Trophoblast cell (in vitro differentiated cells and primary cell): ENCODE data around the gene ARFGAP1.
A peak's percentile ranks its signal among the peaks of the same experiment; 100 is the strongest.
"Not testable (repeated sequence)": the region's sequence is repeated elsewhere in the genome, so short reads cannot be mapped to it uniquely, and the experiment has no call there.

Source experiments
- DNase-seq, 2 donors: peaks; one replicate each; pipeline ENCODE4 v3.0.0-alpha.2; 2016
- H2AFZ ChIP-seq: 2 replicates; pipeline ENCODE4 v1.6.1; 2013; ENCODE audit warnings: low read length, moderate library complexity, mild to moderate bottlenecking; ENCODE audit not compliant: insufficient read depth, poor library complexity
- H2AK5ac ChIP-seq: 2 replicates; pipeline ENCODE4 v1.6.1; 2013; ENCODE audit warnings: mild to moderate bottlenecking, low read length
- H2BK120ac ChIP-seq: 2 replicates; pipeline ENCODE4 v1.6.1; 2013; ENCODE audit warnings: low read length, mild to moderate bottlenecking, moderate library complexity; ENCODE audit not compliant: insufficient read depth, poor library complexity
- H2BK12ac ChIP-seq: 2 replicates; pipeline ENCODE4 v1.6.1; 2013; ENCODE audit warnings: mild to moderate bottlenecking, low read length, moderate library complexity
- H2BK5ac ChIP-seq: 2 replicates; pipeline ENCODE4 v1.6.1; 2013; ENCODE audit warnings: low read length, low read depth, moderate library complexity, mild to moderate bottlenecking; ENCODE audit not compliant: poor library complexity
- H3K14ac ChIP-seq: 2 replicates; pipeline ENCODE4 v1.6.1; 2013; ENCODE audit warnings: mild to moderate bottlenecking, low read length
- H3K18ac ChIP-seq: 2 replicates; pipeline ENCODE4 v1.6.1; 2013; ENCODE audit warnings: mild to moderate bottlenecking, low read length
- H3K23ac ChIP-seq: 2 replicates; pipeline ENCODE4 v1.6.1; 2013; ENCODE audit warnings: low read length
- H3K27ac ChIP-seq: 2 replicates; pipeline ENCODE4 v1.5.1; 2013; ENCODE audit warnings: low read depth, mild to moderate bottlenecking, inconsistent platforms, low read length, moderate library complexity
- H3K27me3 ChIP-seq: 2 replicates; pipeline ENCODE4 v1.6.1; 2013; ENCODE audit warnings: inconsistent platforms, mild to moderate bottlenecking, low read length, moderate library complexity; ENCODE audit not compliant: insufficient read depth
- H3K36me3 ChIP-seq, 2 experiments: 1 replicate in 1 of 2; 2 replicates in 1 of 2; pipeline ENCODE4 v1.6.1; 2013; ENCODE audit warnings: low read length in 2 of 2, mild to moderate bottlenecking in 2 of 2, moderate library complexity in 1 of 2; ENCODE audit not compliant: insufficient read depth in 2 of 2, control insufficient read depth in 1 of 2
- H3K4ac ChIP-seq: 2 replicates; pipeline ENCODE4 v1.6.1; 2013; ENCODE audit warnings: low read depth, mild to moderate bottlenecking, low read length, moderate library complexity
- H3K4me1 ChIP-seq, 2 experiments: 1 replicate in 1 of 2; 2 replicates in 1 of 2; pipeline ENCODE4 v1.6.1; 2013; ENCODE audit warnings: low read length in 2 of 2, mild to moderate bottlenecking in 2 of 2, moderate library complexity in 1 of 2; ENCODE audit not compliant: insufficient read depth in 2 of 2, control insufficient read depth in 1 of 2
- H3K4me2 ChIP-seq: 2 replicates; pipeline ENCODE4 v1.6.1; 2013; ENCODE audit warnings: inconsistent platforms, mild to moderate bottlenecking, low read length, moderate library complexity
- H3K4me3 ChIP-seq: 2 replicates; pipeline ENCODE4 v1.5.1; 2013; ENCODE audit warnings: mild to moderate bottlenecking, low read depth, low read length, inconsistent platforms
- H3K79me1 ChIP-seq: one replicate; pipeline ENCODE4 v1.6.1; 2013; ENCODE audit warnings: low read length
- H3K79me2 ChIP-seq: 2 replicates; pipeline ENCODE4 v1.6.1; 2013; ENCODE audit warnings: low read length, mild to moderate bottlenecking; ENCODE audit not compliant: control insufficient read depth, insufficient read depth, poor library complexity
- H3K9ac ChIP-seq: 2 replicates; pipeline ENCODE4 v1.6.1; 2013; ENCODE audit warnings: mild to moderate bottlenecking, low read length
- H3K9me3 ChIP-seq: 2 replicates; pipeline ENCODE4 v1.6.1; 2013; ENCODE audit warnings: low read depth, mild to moderate bottlenecking, control low read depth, inconsistent platforms, low read length; ENCODE audit not compliant: insufficient read depth
- H4K12ac ChIP-seq: 2 replicates; pipeline ENCODE4 v1.6.1; 2013; ENCODE audit warnings: low read depth, mild to moderate bottlenecking, low read length, moderate library complexity
- H4K8ac ChIP-seq: 2 replicates; pipeline ENCODE4 v1.6.1; 2013; ENCODE audit warnings: low read depth, mild to moderate bottlenecking, low read length, moderate library complexity
- H4K91ac ChIP-seq: one replicate; pipeline ENCODE4 v1.6.1; 2013; ENCODE audit warnings: low read depth, mild to moderate bottlenecking, low read length, moderate library complexity
- WGBS: extraction: QIAGEN DNeasy Blood & Tissue Kit; methylation state at CpG from one replicate; pipeline ENCODE4 v1.1.7; 2013; ENCODE audit warnings: missing lambda C conversion rate; ENCODE audit not compliant: insufficient read length, insufficient coverage; ENCODE audit errors: extremely low coverage; 5-methylcytosine and 5-hydroxymethylcytosine counted together

ARFGAP1 gene

GRCh38 chr20:63247671-63248228 lies 24.9 kb upstream of the ARFGAP1 start:
- no peak overlapping the region for H3K4me3 ChIP-seq
- no peak overlapping the region for H3K18ac ChIP-seq
- H2BK12ac ChIP-seq: no peak overlapping the region
- H3K27me3 ChIP-seq: peaks cover 3% of the 10 kb centered on the region
- H4K8ac ChIP-seq: no peak overlapping the region
- H2AFZ ChIP-seq: no peak overlapping the region
- no peak overlapping the region for H3K27ac ChIP-seq
- H3K36me3 ChIP-seq: peaks cover 15 to 30% of the 10 kb centered on the region in 2 experiments
- no peak for DNase-seq
- no peak overlapping the region for H2BK120ac ChIP-seq
- H3K79me1 ChIP-seq: peaks cover 7% of the 10 kb centered on the region
- no peak overlapping the region for H4K12ac ChIP-seq
- H3K9ac ChIP-seq: no peak overlapping the region
- H3K4me1 ChIP-seq: peaks cover 2 to 10% of the 10 kb centered on the region in 2 experiments
- no peak overlapping the region for H2BK5ac ChIP-seq
- H3K79me2 ChIP-seq: peaks cover 2% of the 10 kb centered on the region
- no peak overlapping the region for H3K4ac ChIP-seq
- WGBS: no CpG with 5 or more reads among the region's 24 CpGs
- peak overlapping the region; percentile 8 for H2AK5ac ChIP-seq
- no peak overlapping the region for H4K91ac ChIP-seq
- H3K4me2 ChIP-seq: no peak overlapping the region
- peaks cover under 1% of the 10 kb centered on the region for H3K9me3 ChIP-seq
- no peak overlapping the region for H3K23ac ChIP-seq
- H3K14ac ChIP-seq: no peak overlapping the region

GRCh38 chr20:63248835-63249591 lies 23.6 kb upstream of the ARFGAP1 start:
- no peak overlapping the region for H3K23ac ChIP-seq
- peaks cover 6 to 16% of the 10 kb centered on the region in 2 experiments for H3K4me1 ChIP-seq

GRCh38 chr20:63249891-63250290 lies 22.7 kb upstream of the ARFGAP1 start:
- DNase-seq: no peak
- H3K18ac ChIP-seq: no peak overlapping the region
- H3K79me1 ChIP-seq: peaks cover 19% of the 10 kb centered on the region
- no peak overlapping the region for H4K12ac ChIP-seq
- H3K36me3 ChIP-seq: peaks cover 15 to 28% of the 10 kb centered on the region in 2 experiments
- peaks cover 8 to 16% of the 10 kb centered on the region in 2 experiments for H3K4me1 ChIP-seq
- no peak overlapping the region for H3K27ac ChIP-seq
- H3K9me3 ChIP-seq: peaks cover 3% of the 10 kb centered on the region
- no peak overlapping the region for H3K4me2 ChIP-seq
- H2BK120ac ChIP-seq: no peak overlapping the region
- peaks cover 12% of the 10 kb centered on the region for H3K27me3 ChIP-seq
- H3K4ac ChIP-seq: no peak overlapping the region
- no peak overlapping the region for H2BK12ac ChIP-seq
- peak overlapping the region; percentile 25 for H4K91ac ChIP-seq
- H3K79me2 ChIP-seq: peaks cover 11% of the 10 kb centered on the region
- H2AK5ac ChIP-seq: peak overlapping the region; percentile 1
- H3K23ac ChIP-seq: no peak overlapping the region
- H3K14ac ChIP-seq: no peak overlapping the region
- no peak overlapping the region for H2AFZ ChIP-seq
- no peak overlapping the region for H3K9ac ChIP-seq
- H4K8ac ChIP-seq: no peak overlapping the region
- no peak overlapping the region for H3K4me3 ChIP-seq
- no CpG with 5 or more reads among the region's 15 CpGs for WGBS
- no peak overlapping the region for H2BK5ac ChIP-seq

More at GRCh38 chr20:63248835-63249591, 23.6 kb upstream of the ARFGAP1 start:
- H3K9ac ChIP-seq: no peak overlapping the region
- no peak overlapping the region for H2BK120ac ChIP-seq
- H3K4ac ChIP-seq: no peak overlapping the region
- no CpG with 5 or more reads among the region's 25 CpGs for WGBS
- no peak overlapping the region for H4K8ac ChIP-seq
- peaks cover 10% of the 10 kb centered on the region for H3K27me3 ChIP-seq
- H2BK5ac ChIP-seq: no peak overlapping the region
- H3K9me3 ChIP-seq: peaks cover 3% of the 10 kb centered on the region
- no peak overlapping the region for H3K27ac ChIP-seq
- H4K12ac ChIP-seq: no peak overlapping the region
- H3K4me2 ChIP-seq: no peak overlapping the region
- peaks cover 17% of the 10 kb centered on the region for H3K79me1 ChIP-seq
- no peak overlapping the region for H4K91ac ChIP-seq
- peaks cover 15 to 30% of the 10 kb centered on the region in 2 experiments for H3K36me3 ChIP-seq
- H3K79me2 ChIP-seq: peaks cover 8% of the 10 kb centered on the region
- no peak overlapping the region for H2AK5ac ChIP-seq
- no peak overlapping the region for H2AFZ ChIP-seq
- no peak overlapping the region for H2BK12ac ChIP-seq
- H3K14ac ChIP-seq: no peak overlapping the region
- no peak for DNase-seq
- no peak overlapping the region for H3K18ac ChIP-seq
- H3K4me3 ChIP-seq: no peak overlapping the region

- H3K18ac ChIP-seq, H3K27ac ChIP-seq, H3K14ac ChIP-seq, H3K4me3 ChIP-seq, H3K4ac ChIP-seq, H3K4me2 ChIP-seq, H2BK120ac ChIP-seq, H3K9me3 ChIP-seq, H4K12ac ChIP-seq, H3K23ac ChIP-seq, H2BK12ac ChIP-seq, H4K8ac ChIP-seq, H2AK5ac ChIP-seq, H2BK5ac ChIP-seq, H2AFZ ChIP-seq, H4K91ac ChIP-seq, H3K9ac ChIP-seq: not testable (repeated sequence)
- Histone ChIP-seq H3K79me2 (peaks cover 11% of the 10 kb centered on the region), H3K79me1 (peaks cover 25% of the 10 kb centered on the region), H3K27me3 (peaks cover 12% of the 10 kb centered on the region), H3K36me3 (peaks cover 13 to 23% of the 10 kb centered on the region in 2 experiments), H3K4me1 (peaks cover 8 to 25% of the 10 kb centered on the region in 2 experiments)
- DNase-seq: peak in 1 of 2 donors; percentile 54
- no CpG with 5 or more reads among the region's 14 CpGs for WGBS
Measured at GRCh38 chr20:63251350-63251749, 21.3 kb upstream of the ARFGAP1 start.
